ENCODE results near the gene TMPRSS11F.

TMPRSS11F gene

GRCh38 chr4:68077737-68078136, 51.9 kb downstream of the TMPRSS11F start:
- no peak for DNase-seq (ENCODE audit: low read depth in 4 of 4, low spot score in 1 of 4)

DNA sequence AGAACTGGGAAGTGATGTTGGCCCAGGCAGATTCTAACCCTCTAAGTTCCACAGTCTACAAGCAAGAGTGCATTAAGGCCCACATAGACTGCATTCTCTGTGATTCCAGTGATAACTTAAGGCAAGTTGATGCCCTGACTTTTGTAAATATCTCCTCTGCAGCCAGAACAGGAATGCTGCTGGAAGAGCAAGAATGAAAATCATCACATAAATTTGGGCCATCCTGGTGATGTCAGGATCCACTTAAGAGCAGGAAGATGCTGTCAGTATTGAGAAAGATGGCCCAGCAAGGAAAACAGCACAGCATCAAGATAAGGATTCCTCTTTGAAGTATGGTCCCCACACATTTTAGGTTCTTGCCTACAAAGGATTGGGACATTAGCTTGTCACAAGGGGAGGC, 52.4 kb downstream of the TMPRSS11F start:
- DNase-seq (ENCODE audit: low read depth in 4 of 4, low spot score in 1 of 4) = no peak

DNA sequence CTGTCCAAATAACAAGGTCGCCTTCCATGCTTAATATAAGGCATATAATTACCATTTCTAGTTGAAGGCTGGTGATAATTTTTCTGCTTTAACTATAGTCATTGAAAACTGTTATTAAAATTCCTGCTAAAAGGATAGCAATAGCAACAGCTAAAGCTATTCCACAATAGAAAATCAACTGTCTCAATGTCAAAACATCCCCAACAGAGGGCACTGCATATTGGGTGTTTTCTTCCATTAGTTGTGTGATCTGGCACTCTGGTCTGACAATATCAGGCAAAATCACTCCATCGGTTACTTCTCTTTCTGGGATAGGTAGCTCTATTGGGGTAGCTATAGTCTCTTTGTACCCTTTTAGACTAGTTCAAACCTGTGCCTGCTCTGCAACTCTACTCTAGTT, 53.5 kb downstream of the TMPRSS11F start:
- DNase-seq (ENCODE audit: low read depth in 4 of 4, low spot score in 1 of 4) = no peak

- no peak for DNase-seq (ENCODE audit: low read depth in 4 of 4, low spot score in 1 of 4)
Observed at GRCh38 chr4:68074397-68074796, 55.3 kb downstream of the TMPRSS11F start.

DNA sequence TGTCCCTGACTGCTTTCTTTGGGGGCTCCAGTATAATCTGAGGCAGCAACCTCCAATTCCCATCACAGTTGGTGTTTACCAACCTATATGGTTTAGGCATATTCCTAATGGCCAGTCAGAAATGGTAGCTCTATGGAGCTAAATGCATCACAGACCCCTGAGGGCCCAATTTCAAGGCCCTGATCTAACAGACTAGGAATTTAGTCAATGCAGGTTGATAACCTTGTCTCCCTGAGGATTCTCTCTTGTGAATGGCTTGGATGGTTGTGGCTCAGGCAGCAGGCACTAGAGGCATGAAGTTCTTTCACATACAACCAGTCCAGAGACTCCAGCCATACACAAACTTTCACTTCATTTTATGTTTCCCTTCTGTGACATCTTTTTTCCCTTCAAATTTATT, 59.4 kb downstream of the TMPRSS11F start:
- no peak for DNase-seq (ENCODE audit: low read depth in 4 of 4, low spot score in 1 of 4)

DNA sequence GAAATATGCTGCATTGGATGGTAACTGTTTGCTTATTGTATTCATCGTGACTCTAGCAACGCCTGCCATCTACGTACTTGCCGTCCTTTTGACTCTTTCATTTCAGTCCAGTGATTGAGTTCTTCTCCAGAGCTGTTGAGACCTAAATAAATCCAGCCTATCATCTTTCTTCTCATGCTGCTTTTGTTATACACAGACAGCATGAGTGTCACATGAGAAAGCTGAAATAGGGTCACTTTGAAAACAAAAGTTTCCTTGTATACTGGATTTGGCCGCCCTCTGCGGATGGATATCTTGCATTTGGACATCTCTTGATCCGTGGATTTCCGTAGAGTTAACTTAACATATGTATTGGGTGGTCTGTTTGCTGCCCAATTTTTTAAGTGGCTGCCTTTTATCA, 67.2 kb downstream of the TMPRSS11F start:
- DNase-seq (ENCODE audit: low read depth in 4 of 4, low spot score in 1 of 4) = no peak

DNA sequence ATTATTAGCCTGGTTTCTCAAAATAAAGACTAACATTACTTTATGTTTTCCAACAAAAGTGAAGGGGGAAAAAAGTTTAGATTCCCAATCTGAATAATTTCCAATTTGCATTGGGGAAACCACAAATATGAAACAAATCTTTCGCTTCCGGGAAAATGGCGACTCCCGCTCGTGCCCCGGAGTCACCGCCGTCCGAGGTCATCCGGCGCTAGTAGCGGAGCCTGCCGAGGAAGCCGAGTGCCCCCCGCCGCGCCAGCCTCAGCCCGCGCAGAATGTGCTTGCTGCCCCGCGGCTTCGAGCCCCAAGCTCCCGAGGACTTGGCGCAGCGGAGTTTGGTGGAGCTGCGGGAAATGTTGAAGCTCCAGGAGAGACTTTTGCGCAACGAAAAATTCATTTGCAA, 91.4 kb downstream of the TMPRSS11F start:
- no peak for DNase-seq (ENCODE audit: low read depth in 4 of 4, low spot score in 1 of 4)

DNA sequence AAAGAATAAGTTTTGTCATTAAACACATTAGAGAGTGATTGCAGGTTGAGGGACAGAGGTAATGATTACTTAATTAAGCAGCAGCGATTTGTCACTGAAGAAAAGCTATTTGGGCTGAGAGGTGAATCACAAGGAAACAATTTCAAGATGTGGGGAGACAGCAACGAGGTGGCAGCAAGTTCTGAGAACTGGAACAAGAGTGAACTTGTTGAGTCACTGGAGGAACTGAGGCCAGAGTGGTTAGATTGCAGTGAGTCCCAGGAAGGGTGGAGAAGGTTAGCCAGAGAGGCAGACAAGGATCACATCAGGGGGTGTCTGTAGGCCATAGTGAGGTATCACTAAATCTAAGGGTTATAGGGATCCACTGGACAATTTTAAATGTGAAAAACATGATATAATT, 108.5 kb downstream of the TMPRSS11F start:
- no peak for DNase-seq (ENCODE audit: low read depth in 4 of 4, low spot score in 1 of 4)

DNA sequence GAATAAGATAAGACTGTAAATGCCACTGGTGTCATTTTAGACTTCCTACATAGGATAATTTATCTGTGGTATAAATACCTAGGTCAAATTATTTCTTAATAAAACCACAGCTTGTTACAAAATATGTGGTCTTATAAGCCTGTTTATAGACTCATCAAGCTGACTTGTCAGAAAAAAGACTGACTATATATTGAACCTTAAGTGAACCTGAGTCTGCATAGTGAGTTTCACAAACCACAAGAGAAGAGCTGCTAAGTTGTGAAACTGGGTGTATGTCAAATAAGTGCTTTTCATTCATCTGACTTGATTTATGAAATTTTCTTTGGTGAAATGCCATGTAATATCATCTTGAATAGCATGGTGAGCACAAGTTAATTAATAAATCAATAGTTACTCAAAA, 118.0 kb downstream of the TMPRSS11F start:
- no peak for DNase-seq (ENCODE audit: low read depth in 4 of 4, low spot score in 1 of 4)
